A673 (cell line): ENCODE results near the gene TTYH3. TPM values are rescaled to one million over a fixed set of nuclear protein-coding genes. Genes with fewer than 3 reads are reported as not detected.

Experiments
- BruUV-seq: library from RNA; stranded (reverse); fragments of 400-500 nt; replicated peaks from 2 replicates; lab custom pipeline; 2021; lab: Mats Ljungman, UMichigan
- CTCF ChIA-PET: fragments of 300-600 bp; sonication (Branson Sonifier 250); formaldehyde crosslinking; loops from one replicate; lab custom pipeline; 2022; ENCODE audit warnings: antibody characterized with exemption; lab: Charles Lee
- POLR2A ChIA-PET: fragments of 300-600 bp; sonication (Branson Sonifier 250); formaldehyde crosslinking; loops from one replicate; lab custom pipeline; 2022; ENCODE audit warnings: antibody characterized with exemption; ENCODE audit not compliant: low non-redundant PET; lab: Charles Lee
- DNase-seq: peaks from one replicate; pipeline ENCODE4 v3.0.0-alpha.2; 2015; ENCODE audit warnings: low spot score
- H3K27ac ChIP-seq: fragments of 200-600 bp; sonication (generic); 2 replicates; pipeline ENCODE4 v1.5.1; 2016; ENCODE audit warnings: mixed run types, low read depth, mild to moderate bottlenecking, mixed read lengths, antibody characterized with exemption, low read length; ENCODE audit not compliant: poor library complexity, severe bottlenecking
- H3K27me3 ChIP-seq: fragments of 200-600 bp; sonication (generic); replicated peaks from 2 replicates; pipeline ENCODE4 v1.6.1; 2017; ENCODE audit warnings: mixed run types, low read depth, mild to moderate bottlenecking, mixed read lengths, antibody characterized with exemption, low read length; ENCODE audit not compliant: insufficient read depth, poor library complexity
- H3K36me3 ChIP-seq: fragments of 200-600 bp; sonication (generic); 2 replicates; pipeline ENCODE4 v1.6.1; 2016; ENCODE audit warnings: mixed run types, mild to moderate bottlenecking, mixed read lengths, antibody characterized with exemption, low read length; ENCODE audit not compliant: insufficient read depth, poor library complexity, severe bottlenecking
- H3K4me1 ChIP-seq: fragments of 200-600 bp; sonication (generic); 2 replicates; pipeline ENCODE4 v1.6.1; 2017; ENCODE audit warnings: mixed run types, mild to moderate bottlenecking, mixed read lengths, antibody characterized with exemption, low read length; ENCODE audit not compliant: insufficient read depth, poor library complexity, severe bottlenecking
- H3K4me3 ChIP-seq: fragments of 200-600 bp; sonication (generic); 2 replicates; pipeline ENCODE4 v1.5.1; 2016; ENCODE audit warnings: low read depth, mixed run types, mild to moderate bottlenecking, mixed read lengths, low read length; ENCODE audit not compliant: poor library complexity, severe bottlenecking
- H3K9me3 ChIP-seq: fragments of 200-600 bp; sonication (generic); 2 replicates; pipeline ENCODE4 v1.6.1; 2016; ENCODE audit warnings: mixed run types, low read depth, mild to moderate bottlenecking, mixed read lengths, antibody characterized with exemption, low read length; ENCODE audit not compliant: poor library complexity, severe bottlenecking
- EZH2 ChIP-seq: fragments of 200-600 bp; sonication (generic); IDR thresholded peaks from 2 replicates; pipeline ENCODE4 v1.6.1; 2017; ENCODE audit warnings: borderline replicate concordance, low read depth, mild to moderate bottlenecking, mixed read lengths, antibody characterized with exemption, low read length; ENCODE audit not compliant: poor library complexity, severe bottlenecking
- intact Hi-C: fragments of 100-400 bp; cut with micrococcal nuclease; formaldehyde crosslinking; loops from one replicate; pipeline ENCODE4 v1.10.0; 2022; ENCODE audit not compliant: unreplicated experiment
- total RNA-seq: library from RNA; stranded (reverse); gene quantifications from 2 replicates; pipeline ENCODE4 v1.2.3, GENCODE V29; 2021
- TF ChIP-seq, protein P1 (sequence below): fragments of 300-800, 200-600 bp; sonication (generic); conservative IDR thresholded peaks from 2 replicates; pipeline ENCODE4 v1.5.1; 2017; ENCODE audit warnings: low read depth, mild to moderate bottlenecking, antibody characterized with exemption, low read length, moderate library complexity, mixed read lengths

Gene TTYH3
- total RNA-seq, 1 experiment from 2014 or later: 248 TPM

DNA sequence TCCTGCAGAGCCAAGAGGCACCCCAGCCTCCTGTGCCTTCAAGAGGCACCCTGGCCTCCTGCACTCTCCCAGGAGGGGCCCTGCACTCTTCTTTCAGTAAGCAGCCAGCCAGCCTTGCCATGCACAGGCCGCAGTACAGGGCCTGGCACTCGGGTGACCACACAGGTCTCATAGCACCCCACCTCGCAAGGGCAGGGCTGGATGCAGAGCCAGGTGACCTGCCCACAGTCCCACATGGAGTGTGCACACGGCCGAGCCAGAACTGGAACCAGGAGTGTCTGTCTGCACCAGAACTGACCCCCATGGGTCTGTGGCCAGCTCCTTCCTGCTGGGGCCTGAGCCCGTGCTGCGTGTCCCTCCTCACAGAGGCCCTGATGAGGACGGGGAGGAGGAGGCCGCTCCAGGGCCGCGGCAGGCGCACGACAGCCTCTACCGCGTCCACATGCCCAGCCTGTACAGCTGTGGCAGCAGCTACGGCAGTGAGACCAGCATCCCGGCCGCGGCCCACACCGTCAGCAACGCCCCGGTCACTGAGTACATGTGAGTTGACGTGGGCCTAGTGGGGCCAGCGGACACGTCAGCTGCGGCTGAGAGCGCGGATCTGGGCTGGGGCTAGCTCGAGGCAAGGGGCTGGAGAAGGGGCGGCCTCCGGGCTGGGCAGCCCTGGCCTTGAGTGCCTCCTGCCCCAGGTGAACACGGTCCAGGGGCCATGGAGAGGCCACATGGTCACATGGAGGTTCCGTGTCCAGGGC lies 26.3 kb downstream of the TTYH3 start:
- ChIA-PET POLR2A (no interaction called here), CTCF (no interaction called here)
- no peak for DNase-seq
- H3K9me3 ChIP-seq: no peaks in the 10 kb centered on the region
- no peaks in the 10 kb centered on the region for H3K4me1 ChIP-seq
- BruUV-seq: no TSS peak
- no peak overlapping the region for H3K27ac ChIP-seq
- TF ChIP-seq EZH2: no peak
- TF ChIP-seq, protein P1, sequence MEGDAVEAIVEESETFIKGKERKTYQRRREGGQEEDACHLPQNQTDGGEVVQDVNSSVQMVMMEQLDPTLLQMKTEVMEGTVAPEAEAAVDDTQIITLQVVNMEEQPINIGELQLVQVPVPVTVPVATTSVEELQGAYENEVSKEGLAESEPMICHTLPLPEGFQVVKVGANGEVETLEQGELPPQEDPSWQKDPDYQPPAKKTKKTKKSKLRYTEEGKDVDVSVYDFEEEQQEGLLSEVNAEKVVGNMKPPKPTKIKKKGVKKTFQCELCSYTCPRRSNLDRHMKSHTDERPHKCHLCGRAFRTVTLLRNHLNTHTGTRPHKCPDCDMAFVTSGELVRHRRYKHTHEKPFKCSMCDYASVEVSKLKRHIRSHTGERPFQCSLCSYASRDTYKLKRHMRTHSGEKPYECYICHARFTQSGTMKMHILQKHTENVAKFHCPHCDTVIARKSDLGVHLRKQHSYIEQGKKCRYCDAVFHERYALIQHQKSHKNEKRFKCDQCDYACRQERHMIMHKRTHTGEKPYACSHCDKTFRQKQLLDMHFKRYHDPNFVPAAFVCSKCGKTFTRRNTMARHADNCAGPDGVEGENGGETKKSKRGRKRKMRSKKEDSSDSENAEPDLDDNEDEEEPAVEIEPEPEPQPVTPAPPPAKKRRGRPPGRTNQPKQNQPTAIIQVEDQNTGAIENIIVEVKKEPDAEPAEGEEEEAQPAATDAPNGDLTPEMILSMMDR: no peak
- peaks cover 37% of the 10 kb centered on the region for H3K36me3 ChIP-seq
- no peaks in the 10 kb centered on the region for H3K27me3 ChIP-seq
- H3K4me3 ChIP-seq: no peak overlapping the region
- intact Hi-C loops: no loop called here

GRCh38 chr7:2658941-2659340 lies 27.2 kb downstream of the TTYH3 start:
- no peak for TF ChIP-seq EZH2
- TF ChIP-seq, protein P1: no peak
- no peak for DNase-seq
- BruUV-seq: no TSS peak
- ChIA-PET CTCF (no interaction called here), POLR2A (no interaction called here)
- peaks cover 37% of the 10 kb centered on the region for H3K36me3 ChIP-seq
- no peaks in the 10 kb centered on the region for H3K27me3 ChIP-seq
- no peak overlapping the region for H3K27ac ChIP-seq
- no peak overlapping the region for H3K4me3 ChIP-seq
- intact Hi-C loops: no loop called here
- H3K9me3 ChIP-seq: no peaks in the 10 kb centered on the region
- no peaks in the 10 kb centered on the region for H3K4me1 ChIP-seq

GRCh38 chr7:2659556-2660358 lies 28.0 kb downstream of the TTYH3 start:
- H3K4me3 ChIP-seq: no peak overlapping the region
- no peak for DNase-seq
- TF ChIP-seq EZH2: no peak
- TF ChIP-seq, protein P1: no peak
- no peak overlapping the region for H3K27ac ChIP-seq
- H3K4me1 ChIP-seq: no peaks in the 10 kb centered on the region
- ChIA-PET CTCF (no interaction called here), POLR2A (no interaction called here)
- no peaks in the 10 kb centered on the region for H3K27me3 ChIP-seq
- H3K36me3 ChIP-seq: peaks cover 37% of the 10 kb centered on the region
- intact Hi-C loops: no loop called here
- no TSS peak for BruUV-seq
- H3K9me3 ChIP-seq: no peaks in the 10 kb centered on the region
